Stomach (tissue), 9 donors: ENCODE data around the gene PGM3. TPM values are rescaled to one million over a fixed set of nuclear protein-coding genes. Genes with fewer than 3 reads are reported as not detected.

ENCODE experiments used
- DNase-seq, 2 donors: peaks; one replicate each; pipeline versions ENCODE4 v3.0.0 to v3.0.0-alpha.2; 2013 to 2019
- H3K27ac ChIP-seq, 5 donors: fragments of 200-600 bp in 4 of 5; sonication (generic) in 4 of 5; one replicate each; pipeline ENCODE4 v1.5.1; 2013 to 2019; ENCODE audit warnings: mild to moderate bottlenecking in 1 of 5, moderate library complexity in 1 of 5
- H3K27me3 ChIP-seq, 3 donors: fragments of 200-600 bp; sonication (generic); one replicate each; pipeline ENCODE4 v1.5.1; 2017 to 2019; ENCODE audit warnings: mixed run types in 1 of 3
- H3K36me3 ChIP-seq, 4 donors: fragments of 200-600 bp; sonication (generic); 1 replicate in 3 of 4; 2 replicates in 1 of 4; pipeline ENCODE4 v1.5.1; 2016 to 2019
- H3K4me1 ChIP-seq, 4 donors: fragments of 200-600 bp; sonication (generic); one replicate each; pipeline ENCODE4 v1.5.1; 2016 to 2019
- H3K4me3 ChIP-seq, 4 donors: fragments of 200-600 bp; sonication (generic) in 3 of 4; one replicate each; pipeline ENCODE4 v1.5.1; 2016 to 2019; ENCODE audit warnings: mild to moderate bottlenecking in 1 of 4
- H3K9me3 ChIP-seq, 4 donors: fragments of 200-600 bp; sonication (generic); one replicate each; pipeline ENCODE4 v1.5.1; 2016 to 2019
- EP300 ChIP-seq: sonication (generic); formaldehyde crosslinking; IDR thresholded peaks from one replicate; pipeline ENCODE4 v1.6.1; 2017; ENCODE audit warnings: antibody characterized with exemption
- POLR2A ChIP-seq, 4 donors: fragments of 450-650 bp; IDR thresholded peaks; one replicate each; pipeline ENCODE4 v1.6.1; 2016; ENCODE audit warnings: antibody characterized with exemption in 4 of 4, control low read depth in 2 of 4, mild to moderate bottlenecking in 1 of 4, moderate library complexity in 1 of 4
- POLR2AphosphoS5 ChIP-seq, 3 donors: sonication (generic); formaldehyde crosslinking; IDR thresholded peaks; one replicate each; pipeline ENCODE4 v1.6.1; 2016; ENCODE audit warnings: antibody characterized with exemption in 3 of 3
- WGBS, 5 donors: extraction: QIAGEN DNeasy Blood & Tissue Kit in 3 of 5; methylation state at CpG; one replicate each; pipeline versions ENCODE4 v1.1.5 to v1.1.7; 2013 to 2018; 5-methylcytosine and 5-hydroxymethylcytosine counted together
- intact Hi-C: fragments of 100-400 bp; cut with DNase I; formaldehyde crosslinking; loops from one replicate; pipeline ENCODE4 v1.15.1; 2023; ENCODE audit warnings: low total_unique reads
- polyA plus RNA-seq, 3 donors: library from polyadenylated mRNA; stranded (reverse); fragments of 200-250 nt; gene quantifications; one replicate each; pipeline ENCODE4 v1.2.3, GENCODE V29; 2013
- total RNA-seq, 5 donors: library from RNA; depleted of rRNA; stranded (reverse); fragments of >200 nt; gene quantifications; one replicate each; pipeline versions ENCODE4 v1.1.0 to v1.2.3, GENCODE V29; 2014 to 2016
- TF ChIP-seq, protein P1 (sequence below), 7 experiments: fragments of 450-650 bp in 4 of 7; fragments of 200-600 bp in 3 of 7; sonication (generic) in 3 of 7; IDR thresholded peaks; one replicate each; pipeline ENCODE4 v1.5.1; 2016 to 2019; ENCODE audit warnings: antibody characterized with exemption in 7 of 7, control low read depth in 2 of 7, mild to moderate bottlenecking in 1 of 7
- donor health status: healthy with polysubstance abuse.
- donor health status: Bipolar disorder and iron deficiency.
- donor health status: healthy.

The PGM3 gene
- total and polyA plus RNA-seq, 8 donors, result 0.58 to 96.4 (median 19.6) TPM

DNA sequence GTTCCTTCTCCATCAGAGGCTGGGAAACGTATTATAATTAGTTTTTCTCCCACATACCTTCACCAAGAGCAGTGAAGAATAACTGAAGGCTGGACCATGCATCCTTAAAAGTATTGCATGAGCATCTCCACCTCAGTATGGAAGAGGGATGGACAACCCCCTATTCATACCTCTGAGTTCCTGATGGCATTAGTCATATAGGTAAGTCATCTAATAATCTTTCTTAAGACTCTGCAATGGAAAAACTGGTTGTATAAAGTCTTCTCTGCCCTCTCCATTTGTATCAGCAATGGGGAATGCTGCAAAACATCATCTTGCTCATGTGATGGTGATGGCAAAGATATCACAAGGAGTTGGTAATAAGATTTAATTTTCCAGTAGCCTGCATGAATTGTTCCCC lies 24.5 kb downstream of the PGM3 start:
- Histone ChIP-seq H3K4me1 (peaks cover 0 to 8% (median 0%) of the 10 kb centered on the region in 4 donors), H3K27me3 (no peaks in the 10 kb centered on the region), H3K9me3 (no peaks in the 10 kb centered on the region), H3K4me3 (no peak overlapping the region), H3K27ac (no peak overlapping the region), H3K36me3 (peaks cover 40 to 100% (median 99%) of the 10 kb centered on the region in 4 donors)
- whole genome bisulfite sequencing, 5 donors, result 70 to 88% (median 84%) methylated on average over 1 of the region's 1 CpG
- TF ChIP-seq, protein P1, sequence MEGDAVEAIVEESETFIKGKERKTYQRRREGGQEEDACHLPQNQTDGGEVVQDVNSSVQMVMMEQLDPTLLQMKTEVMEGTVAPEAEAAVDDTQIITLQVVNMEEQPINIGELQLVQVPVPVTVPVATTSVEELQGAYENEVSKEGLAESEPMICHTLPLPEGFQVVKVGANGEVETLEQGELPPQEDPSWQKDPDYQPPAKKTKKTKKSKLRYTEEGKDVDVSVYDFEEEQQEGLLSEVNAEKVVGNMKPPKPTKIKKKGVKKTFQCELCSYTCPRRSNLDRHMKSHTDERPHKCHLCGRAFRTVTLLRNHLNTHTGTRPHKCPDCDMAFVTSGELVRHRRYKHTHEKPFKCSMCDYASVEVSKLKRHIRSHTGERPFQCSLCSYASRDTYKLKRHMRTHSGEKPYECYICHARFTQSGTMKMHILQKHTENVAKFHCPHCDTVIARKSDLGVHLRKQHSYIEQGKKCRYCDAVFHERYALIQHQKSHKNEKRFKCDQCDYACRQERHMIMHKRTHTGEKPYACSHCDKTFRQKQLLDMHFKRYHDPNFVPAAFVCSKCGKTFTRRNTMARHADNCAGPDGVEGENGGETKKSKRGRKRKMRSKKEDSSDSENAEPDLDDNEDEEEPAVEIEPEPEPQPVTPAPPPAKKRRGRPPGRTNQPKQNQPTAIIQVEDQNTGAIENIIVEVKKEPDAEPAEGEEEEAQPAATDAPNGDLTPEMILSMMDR (IDR thresholded peaks at IDR 0.05), result no peak
- TF ChIP-seq POLR2AphosphoS5 (IDR thresholded peaks at IDR 0.05) (no peak), POLR2A (IDR thresholded peaks at IDR 0.05) (no peak), EP300 (no peak)
- intact Hi-C loops, result no loop called here
- DNase-seq, result no peak

DNA sequence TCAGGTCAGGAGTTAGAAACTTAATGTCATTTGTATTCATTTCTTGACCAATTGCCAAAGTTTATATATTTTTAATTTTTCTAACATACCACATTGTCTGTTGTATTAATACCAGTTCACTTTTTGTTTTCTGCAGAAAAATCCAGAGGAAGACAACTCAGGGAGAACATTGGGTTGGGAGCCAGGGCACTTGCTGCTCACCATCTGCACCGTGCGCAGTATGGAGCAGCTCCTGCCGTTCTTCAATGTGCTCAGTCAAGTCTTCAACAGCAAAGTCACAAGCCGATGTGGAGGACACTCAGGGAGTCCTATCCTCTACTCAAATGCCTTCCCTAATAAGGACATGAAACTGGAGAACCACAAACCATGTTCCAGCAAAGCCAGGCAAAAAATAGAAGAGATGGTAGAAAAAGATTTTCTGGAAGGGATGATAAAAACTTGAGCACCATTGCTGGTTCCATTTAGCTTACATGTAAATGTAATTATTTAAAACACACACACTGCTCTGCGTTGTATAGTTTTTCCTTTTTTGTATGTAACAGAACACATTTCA lies 25.3 kb downstream of the PGM3 start:
- Histone ChIP-seq H3K27me3 (no peaks in the 10 kb centered on the region), H3K9me3 (no peaks in the 10 kb centered on the region), H3K27ac (no peak overlapping the region), H3K4me3 (no peak overlapping the region), H3K36me3 (peaks cover 41 to 100% (median 97%) of the 10 kb centered on the region in 4 donors), H3K4me1 (peaks cover 0 to 8% (median 0%) of the 10 kb centered on the region in 4 donors)
- TF ChIP-seq, protein P1 (IDR thresholded peaks at IDR 0.05), result no peak
- TF ChIP-seq POLR2A (IDR thresholded peaks at IDR 0.05) (no peak), POLR2AphosphoS5 (IDR thresholded peaks at IDR 0.05) (no peak), EP300 (no peak)
- intact Hi-C loops, result no loop called here
- DNase-seq, result no peak
- WGBS, 5 donors, result 82 to 98% (median 89%) methylated on average over 5 of the region's 5 CpGs

DNA sequence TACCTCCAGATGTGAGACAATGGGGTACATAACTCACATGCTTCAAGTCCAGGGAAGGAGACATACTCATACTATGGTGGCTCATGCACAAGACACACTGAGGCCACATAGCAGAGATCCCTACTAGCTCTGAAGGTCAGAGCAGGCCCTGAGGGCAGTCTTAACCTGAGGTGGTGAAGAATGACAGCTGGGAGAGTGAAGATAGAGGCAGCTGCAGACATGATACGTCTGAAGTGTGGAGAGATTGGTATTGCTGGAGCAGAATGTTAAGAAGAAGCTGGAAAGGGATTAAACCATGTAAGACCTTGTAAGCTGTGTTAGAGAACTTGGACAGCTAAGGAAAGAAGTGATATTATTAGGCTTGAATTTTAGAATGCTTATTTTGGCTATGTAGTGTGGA lies 32.9 kb downstream of the PGM3 start:
- H3K27ac ChIP-seq, result no peak overlapping the region
- no peak overlapping the region for H3K4me3 ChIP-seq
- peaks cover 30 to 93% (median 82%) of the 10 kb centered on the region in 4 donors for H3K36me3 ChIP-seq
- H3K4me1 ChIP-seq, result no peaks in the 10 kb centered on the region
- no peaks in the 10 kb centered on the region for H3K27me3 ChIP-seq
- no peaks in the 10 kb centered on the region for H3K9me3 ChIP-seq
- no peak for TF ChIP-seq POLR2A (IDR thresholded peaks at IDR 0.05)
- no peak for TF ChIP-seq POLR2AphosphoS5 (IDR thresholded peaks at IDR 0.05)
- no peak for TF ChIP-seq EP300
- TF ChIP-seq, protein P1 (IDR thresholded peaks at IDR 0.05), result no peak
- DNase-seq, result no peak
- intact Hi-C loops, result no loop called here
- WGBS, 5 donors, result 80 to 92% (median 91%) methylated on average over 1 of the region's 1 CpG

DNA sequence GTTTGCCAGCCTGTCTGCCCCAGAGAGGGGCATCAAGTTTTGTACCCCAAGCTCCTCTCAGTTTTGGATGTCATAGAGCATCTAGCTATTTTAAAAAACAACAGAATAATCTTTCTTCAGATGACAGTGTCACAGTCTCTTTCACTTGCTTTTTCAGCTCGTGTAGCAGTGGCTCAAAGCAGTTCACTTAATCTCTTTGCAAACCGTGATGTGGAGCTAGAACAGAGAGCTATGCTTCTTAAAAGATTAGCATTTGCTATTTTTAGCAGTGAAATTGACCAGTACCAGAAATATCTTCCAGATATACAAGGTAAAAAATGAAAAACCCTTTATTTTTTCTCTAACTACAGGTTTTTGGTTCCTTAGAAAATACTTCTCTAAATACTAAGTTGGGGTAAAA lies 37.3 kb downstream of the PGM3 start:
- H3K4me1 ChIP-seq, result no peaks in the 10 kb centered on the region
- no peaks in the 10 kb centered on the region for H3K27me3 ChIP-seq
- peaks cover 34 to 99% (median 97%) of the 10 kb centered on the region in 4 donors for H3K36me3 ChIP-seq
- TF ChIP-seq, protein P1 (IDR thresholded peaks at IDR 0.05), result no peak
- TF ChIP-seq POLR2A (IDR thresholded peaks at IDR 0.05) (no peak), POLR2AphosphoS5 (IDR thresholded peaks at IDR 0.05) (no peak), EP300 (no peak)
- DNase-seq, result no peak
- WGBS, 5 donors, result 36 to 52% (median 45%) methylated on average over 2 of the region's 2 CpGs
- H3K4me3 ChIP-seq, result no peak overlapping the region
- no peak overlapping the region for H3K27ac ChIP-seq
- intact Hi-C loops, result no loop called here
- H3K9me3 ChIP-seq, result no peaks in the 10 kb centered on the region
